Activated CD4-positive, alpha-beta T cell treated with anti-CD3 and anti-CD28 coated beads for 24 hours (primary cell): ENCODE results near the gene MIPOL1.
A peak's percentile ranks its signal among the peaks of the same experiment; 100 is the strongest.
"Not testable (repeated sequence)": the region's sequence is repeated elsewhere in the genome, so short reads cannot be mapped to it uniquely, and the experiment has no call there.

Experiments
- DNase-seq, 2 donors: peaks; one replicate each; pipeline ENCODE4 v3.0.0-alpha.2; 2020; ENCODE audit warnings: low read depth in 2 of 2

Gene MIPOL1, protein sequence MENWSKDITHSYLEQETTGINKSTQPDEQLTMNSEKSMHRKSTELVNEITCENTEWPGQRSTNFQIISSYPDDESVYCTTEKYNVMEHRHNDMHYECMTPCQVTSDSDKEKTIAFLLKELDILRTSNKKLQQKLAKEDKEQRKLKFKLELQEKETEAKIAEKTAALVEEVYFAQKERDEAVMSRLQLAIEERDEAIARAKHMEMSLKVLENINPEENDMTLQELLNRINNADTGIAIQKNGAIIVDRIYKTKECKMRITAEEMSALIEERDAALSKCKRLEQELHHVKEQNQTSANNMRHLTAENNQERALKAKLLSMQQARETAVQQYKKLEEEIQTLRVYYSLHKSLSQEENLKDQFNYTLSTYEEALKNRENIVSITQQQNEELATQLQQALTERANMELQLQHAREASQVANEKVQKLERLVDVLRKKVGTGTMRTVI

DNA sequence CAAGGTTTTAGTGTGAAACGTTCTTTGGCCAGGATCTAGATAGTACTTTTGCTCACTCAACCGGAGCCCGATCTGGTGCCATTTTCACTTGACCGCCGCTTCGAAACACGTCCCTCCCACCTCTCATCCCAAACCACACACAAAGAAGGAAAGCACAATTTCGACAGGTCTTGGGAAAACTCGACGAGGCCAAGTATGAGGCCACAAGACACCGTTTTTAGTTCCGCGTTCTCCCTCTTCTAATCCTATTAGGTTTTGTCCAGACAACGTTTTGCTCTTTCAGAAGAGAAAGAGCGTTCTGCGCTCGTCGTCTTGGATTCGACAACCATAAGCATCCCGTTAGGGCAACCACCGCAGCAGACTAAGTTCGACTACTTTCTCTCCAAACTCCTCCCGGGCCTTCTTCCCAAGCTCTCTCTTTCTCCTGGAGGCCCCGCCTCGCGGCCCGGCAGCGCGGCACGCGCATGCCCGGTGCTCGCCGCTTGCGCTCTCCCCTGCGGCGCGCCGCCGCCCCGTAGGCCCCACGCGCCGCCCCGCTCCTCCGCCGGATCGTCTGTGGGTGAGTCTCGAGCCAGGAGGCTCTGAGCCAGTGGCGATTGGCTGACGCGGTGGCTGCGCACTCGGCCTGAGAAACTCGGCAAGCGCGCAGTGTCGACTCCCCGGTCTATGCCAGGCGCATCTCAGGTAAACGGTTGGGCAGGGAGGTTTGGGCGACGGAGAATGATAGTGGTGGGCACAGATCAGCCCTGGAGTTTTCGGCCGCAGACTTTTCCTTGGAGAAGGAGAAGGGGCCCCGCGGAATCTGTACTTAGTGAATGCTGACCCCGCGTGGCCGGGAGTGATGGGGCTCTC is at the start of gene MIPOL1:
MIPOL1 (plus strand) TSS at position 517 of the 852 bp plus-strand sequence. CDS start 49,952 bp downstream, outside the sequence.
- DNase-seq, result peak in 1 of 2 donors; percentile 2

DNA sequence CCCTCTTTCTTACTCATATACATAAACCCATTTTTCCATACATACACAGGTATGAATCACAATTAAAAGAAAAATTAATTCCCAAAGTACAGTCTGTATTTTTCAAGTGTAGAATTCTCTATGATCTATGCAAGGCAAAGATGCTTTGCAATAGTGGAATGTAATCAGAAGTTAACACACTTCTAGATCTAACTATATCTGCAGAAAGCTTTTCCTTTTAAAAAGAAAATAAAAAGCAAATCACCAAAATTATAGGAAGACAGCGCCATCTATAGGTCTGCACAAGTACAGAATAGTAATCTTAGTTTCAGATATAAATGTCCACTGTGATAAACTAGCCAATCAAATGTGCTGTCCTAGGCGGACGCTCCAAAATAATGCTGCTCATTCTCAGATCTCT is 47.3 kb upstream of the MIPOL1 start:
- no peak for DNase-seq

DNA sequence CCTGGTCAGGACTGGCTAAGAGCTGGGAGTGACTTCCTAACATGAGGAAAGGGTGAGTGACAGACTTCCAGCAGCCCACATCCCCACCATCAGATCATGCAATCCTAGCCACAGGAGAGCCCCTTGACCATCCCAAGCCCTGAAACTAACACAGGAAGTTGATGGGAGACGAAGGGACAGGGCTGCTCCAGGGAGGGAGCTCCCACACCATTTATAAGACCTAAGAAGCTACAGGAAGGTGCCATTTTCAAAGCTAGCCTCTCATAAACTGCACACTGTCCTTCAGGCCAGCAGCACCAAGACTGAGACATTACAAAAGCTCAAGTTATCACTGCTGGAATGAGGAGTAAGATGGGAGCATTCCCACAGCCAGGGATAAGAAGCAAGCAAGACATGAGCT is 44.7 kb upstream of the MIPOL1 start:
- no peak for DNase-seq

DNA sequence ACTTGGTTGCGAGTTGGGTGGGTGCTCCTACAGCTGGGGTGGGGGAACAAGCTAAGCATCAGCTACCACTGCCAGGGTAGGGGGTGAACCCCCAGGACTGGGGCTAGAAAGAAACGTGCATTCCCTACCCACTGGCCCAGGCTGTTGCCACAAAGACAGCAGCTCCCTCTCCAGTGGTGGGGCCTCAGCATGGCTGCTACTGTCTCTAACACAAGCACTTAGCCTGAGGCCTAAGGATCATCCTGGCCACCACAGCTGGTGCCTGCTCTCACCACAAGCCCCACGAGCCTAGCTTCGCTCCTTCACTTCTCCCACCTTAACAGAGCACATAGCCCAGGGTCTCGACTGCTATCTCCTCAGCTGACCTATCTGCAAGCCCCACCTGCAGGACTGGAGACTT is 44.3 kb upstream of the MIPOL1 start:
- no peak for DNase-seq

DNA sequence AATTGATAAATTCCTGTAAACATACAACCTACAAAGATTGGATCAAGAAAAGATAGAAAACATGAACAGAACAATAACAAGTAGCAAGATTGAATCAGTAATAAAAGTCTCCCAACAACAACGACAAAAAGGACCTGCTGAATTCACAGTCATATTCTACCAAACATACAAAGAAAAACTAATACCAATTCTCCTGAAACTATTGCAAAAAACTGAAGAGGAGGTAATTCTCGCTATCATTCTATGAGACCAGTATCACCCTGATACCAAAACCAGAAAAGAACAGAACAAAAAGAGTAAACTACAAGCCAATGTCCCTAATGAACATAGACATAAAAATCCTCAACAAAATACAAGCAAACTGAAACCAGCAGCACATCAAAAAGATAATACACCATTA is 39.8 kb upstream of the MIPOL1 start:
- no peak for DNase-seq

DNA sequence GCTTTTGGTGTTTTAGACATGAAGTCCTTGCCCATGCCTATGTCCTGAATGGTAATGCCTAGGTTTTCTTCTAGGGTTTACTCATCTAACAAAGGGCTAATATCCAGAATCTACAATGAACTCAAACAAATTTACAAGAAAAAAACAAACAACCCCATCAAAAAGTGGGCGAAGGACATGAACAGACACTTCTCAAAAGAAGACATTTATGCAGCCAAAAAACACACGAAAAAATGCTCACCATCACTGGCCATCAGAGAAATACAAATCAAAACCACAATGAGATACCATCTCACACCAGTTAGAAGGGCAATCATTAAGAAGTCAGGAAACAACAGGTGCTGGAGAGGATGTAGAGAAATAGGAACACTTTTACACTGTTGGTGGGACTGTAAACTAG is 35.4 kb upstream of the MIPOL1 start:
- DNase-seq, result not testable (repeated sequence)

DNA sequence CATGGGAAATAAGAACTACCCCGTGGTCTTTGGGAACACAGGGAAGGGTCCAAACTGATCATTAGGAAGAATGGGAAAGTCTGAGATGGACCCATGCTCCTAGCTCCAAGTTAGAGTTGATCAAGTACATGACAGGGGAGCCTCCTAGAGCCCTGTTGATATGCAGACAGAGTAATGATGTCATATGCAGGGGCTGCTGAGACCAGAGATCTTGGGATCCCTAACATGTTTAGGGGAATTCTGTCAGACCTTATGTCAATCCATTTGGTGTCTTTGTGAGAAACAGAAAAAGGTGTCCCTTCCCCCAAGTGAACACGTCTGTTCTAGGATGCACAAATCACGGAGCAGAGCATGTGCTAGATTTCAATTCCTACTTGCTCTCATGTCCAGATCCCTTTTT is 31.9 kb upstream of the MIPOL1 start:
- DNase-seq, result no peak

DNA sequence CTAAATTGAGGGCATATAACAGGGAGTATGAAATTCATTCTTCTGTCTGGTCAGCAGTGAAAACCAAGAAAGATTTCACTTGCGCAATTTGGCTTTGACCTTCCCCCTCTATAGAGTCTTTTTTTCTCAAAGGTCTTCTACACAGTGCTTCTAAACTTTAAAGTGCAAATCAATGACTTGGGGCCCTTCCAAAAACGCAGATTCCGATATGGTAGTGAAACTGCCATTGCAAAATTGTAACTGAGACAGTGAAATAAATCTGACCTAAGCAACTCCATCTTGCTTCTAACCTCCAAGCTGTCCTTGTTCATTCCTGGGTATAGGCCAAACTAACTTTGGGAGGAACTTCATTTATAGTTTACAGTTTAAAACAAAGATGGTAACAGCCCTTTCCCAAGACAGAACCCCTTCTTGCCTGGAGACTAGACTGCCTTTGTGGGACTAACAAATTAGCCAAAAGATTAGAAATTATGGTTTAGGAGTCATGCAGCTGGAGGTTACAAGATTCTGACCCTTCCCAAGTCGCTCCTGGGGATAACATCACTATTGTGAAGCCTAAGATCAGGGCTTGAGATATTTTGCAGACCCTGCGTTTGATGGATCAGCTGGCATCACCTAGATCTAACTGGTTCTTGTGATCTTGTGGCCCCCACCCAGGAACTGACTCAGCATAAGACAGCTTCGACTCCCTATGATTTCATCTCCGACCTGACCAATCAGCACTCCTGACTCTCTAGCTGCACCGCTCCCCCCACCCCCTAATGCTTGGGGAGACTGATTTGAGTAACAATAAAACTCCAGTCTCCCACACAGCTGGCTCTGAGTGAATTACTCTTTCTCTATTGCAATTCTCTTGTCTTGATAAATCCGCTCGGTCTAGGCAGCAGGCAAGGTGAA is 30.3 kb upstream of the MIPOL1 start:
- DNase-seq, result no peak

DNA sequence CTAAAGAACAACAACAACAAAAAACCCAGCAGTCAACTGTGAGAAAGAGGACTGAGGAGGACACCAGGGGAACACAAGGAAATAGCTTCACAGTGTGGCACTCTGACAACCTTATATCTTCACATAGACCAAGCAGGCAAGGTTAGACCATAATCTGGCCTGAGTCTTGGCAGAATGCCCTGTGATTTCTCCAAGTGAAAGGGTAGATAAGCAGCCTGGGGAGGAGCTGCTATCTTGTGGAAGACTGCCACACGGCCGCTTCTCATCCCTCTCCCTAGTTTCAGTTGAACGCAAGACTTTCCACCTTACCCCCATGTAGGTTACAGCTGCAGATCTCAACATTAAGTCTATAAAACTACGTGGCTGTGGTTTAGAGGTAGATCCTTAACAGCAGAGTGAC is 29.0 kb upstream of the MIPOL1 start:
- DNase-seq, result no peak

DNA sequence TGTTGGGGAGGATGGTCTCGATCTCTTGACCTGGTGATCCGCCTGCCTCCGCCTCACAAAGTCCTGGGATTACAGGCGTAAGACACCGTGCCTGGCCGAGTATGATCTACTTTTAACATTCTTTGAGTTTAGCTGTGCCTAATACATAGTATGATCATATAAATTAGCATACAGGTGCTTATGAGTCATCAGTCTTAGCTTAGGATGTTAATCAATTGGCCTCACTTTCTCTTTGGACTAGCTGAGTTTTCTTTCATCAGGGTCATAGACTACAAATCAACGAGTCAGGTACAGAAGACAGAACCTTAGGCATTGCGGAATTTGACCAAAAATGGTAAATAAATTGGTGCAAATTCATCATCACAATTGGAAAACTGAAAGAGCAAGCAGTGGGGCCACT is 27.5 kb upstream of the MIPOL1 start:
- no peak for DNase-seq

DNA sequence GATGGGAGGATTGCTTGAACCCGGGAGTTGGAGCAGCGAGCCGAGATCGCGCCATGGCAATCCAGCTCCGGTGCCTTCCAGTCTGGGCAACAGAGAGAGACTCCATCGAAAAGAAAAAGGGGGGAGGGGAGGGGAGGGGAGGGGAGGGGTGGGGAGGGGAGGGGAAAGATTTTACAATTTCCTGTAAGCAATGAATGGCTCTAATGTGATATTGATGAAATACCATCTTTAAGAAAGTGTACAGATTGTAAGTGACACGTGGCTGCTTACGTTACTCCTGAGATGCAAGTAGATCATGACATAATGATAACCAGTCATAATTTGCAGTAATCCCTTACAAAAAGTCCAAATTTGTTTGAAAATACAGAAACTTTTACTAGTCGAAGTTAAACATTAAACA is 26.7 kb upstream of the MIPOL1 start:
- no peak for DNase-seq

DNA sequence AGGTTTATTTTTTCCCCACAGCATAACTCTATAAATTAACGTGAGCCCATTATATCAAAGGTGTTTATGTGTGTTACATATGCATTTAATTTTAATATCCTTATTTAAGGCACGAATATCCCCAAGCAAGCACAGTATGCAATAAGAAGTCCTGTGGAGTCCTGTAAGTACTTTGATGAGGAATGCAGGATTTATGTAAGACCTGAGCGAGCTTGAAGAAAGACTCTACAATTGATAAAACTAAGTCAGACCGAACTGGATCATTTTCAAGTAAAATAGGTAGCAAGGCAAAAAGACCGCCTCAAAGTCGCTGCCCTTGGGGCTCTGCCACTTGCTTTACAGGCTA is 26.1 kb upstream of the MIPOL1 start:
- DNase-seq, result no peak

DNA sequence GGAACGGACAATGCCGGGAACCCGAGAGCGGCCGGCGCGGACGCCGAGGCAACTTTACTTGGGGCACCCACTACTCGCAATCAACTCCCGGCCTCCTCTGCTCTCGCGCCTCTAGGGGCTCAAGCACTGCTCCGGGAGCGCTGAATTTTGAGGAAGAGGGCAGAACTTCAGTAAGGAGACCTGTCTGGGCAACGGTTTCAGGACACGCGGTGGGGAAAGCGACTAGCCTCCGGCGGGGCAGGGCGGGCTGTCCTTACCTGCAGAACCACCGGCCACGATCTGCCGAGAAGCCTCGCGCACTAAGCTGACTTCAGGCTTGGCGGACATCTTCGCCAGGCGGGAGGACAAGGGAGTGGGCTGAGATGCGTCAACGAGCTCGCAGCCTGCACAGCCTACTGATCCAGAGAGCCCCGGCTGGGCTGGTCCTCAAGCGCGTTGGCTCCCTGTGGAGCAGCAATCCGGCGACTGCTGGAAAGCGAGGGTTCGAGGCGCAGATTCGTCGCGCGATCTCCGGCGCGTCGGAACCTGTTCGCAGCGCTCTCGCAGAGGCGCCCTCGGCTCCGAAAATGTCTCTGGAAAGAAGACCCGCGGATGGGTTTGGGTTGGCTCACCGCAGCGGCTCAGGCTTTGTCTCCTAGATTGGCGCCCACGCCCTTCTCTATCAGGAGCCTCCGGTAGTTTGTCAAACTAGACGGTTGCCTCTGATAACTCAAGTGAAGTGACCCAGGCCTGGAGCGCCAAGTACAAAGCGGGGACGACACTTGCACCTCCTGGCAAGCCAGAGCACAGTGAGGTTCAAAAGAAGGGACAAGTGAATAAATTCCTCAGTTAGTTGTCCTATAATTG is 25.5 kb upstream of the MIPOL1 start, which contains the start of gene SLC25A21:
SLC25A21 (minus strand) TSS at position 583 of the 846 bp plus-strand sequence.
- DNase-seq, result peak in 1 of 2 donors; percentile 1

DNA sequence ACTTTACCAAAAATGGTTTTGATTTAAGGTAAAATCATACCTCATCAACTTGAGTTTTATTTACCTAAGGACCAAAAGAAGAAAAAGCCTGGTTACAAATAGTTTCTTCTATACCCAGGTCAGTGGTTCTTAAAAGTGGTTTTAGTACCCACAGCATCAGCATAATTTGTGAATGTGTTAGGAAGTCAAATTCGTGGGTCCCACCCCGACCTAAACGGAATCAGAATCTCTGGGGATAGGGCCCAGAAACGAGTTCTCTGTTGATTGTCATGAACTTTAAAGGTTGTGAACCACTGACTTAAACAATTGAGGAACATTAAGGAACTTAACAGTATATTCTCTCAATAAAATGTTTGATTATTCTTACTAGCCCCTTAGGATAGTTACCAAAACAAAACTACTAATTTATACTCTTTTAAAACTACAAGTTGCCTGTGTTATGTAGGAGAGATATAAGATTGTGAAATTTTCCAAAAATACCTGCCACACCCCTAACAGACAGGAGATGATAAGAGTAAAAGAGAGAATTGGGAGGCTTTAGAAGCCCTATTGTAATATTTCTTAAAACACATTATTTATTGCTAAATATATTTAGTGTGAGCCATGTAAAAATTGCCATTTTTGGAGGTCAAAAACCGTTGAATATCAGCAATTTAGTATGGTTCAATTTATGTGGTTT is 24.7 kb upstream of the MIPOL1 start:
- DNase-seq, result no peak

DNA sequence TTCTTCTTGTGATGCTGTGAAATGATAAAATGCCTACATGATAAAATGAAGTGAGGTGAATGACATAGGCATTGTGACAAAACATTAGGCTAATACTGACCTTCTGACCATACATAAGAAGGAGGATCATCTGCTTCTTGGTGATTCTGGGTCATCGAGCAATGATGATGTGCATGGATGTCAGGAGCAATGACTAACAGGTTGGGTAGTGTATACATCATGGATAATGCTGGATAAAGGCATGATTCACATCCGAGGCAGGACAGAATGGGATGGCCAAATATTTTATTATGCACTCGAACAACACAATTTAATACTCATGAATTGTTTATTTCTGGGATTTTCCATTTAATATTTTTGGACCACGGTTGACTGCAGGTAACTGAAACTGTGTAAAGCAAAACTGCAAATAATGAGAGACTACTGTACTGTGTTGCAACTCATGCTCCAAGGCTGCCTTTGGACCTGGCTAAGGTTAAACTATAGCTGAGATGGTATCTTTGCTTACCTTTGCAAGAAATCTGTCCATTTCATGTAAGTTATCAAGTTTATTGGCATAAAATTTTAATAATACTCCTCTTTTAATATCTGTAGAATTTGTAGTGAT is 17.7 kb upstream of the MIPOL1 start:
- DNase-seq, result no peak

DNA sequence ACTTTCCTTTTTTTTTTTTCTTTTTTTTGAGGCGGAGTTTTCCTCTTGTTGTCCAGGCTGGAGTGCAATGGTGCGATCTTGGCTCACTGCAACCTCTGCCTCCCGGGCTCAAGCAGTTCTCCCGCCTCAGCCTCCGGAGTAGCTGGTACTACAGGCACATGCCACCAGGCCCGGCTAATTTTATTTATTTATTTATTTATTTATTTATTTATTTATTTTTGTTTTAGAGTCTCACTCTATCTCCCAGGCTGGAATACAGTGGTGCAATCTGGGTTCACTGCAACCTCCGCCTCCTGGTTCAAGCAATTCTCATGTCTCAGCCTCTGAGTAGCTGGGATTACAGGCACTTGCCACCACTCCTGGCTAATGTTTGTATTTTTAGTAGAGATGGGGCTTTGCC is 16.9 kb upstream of the MIPOL1 start:
- DNase-seq, result not testable (repeated sequence)

DNA sequence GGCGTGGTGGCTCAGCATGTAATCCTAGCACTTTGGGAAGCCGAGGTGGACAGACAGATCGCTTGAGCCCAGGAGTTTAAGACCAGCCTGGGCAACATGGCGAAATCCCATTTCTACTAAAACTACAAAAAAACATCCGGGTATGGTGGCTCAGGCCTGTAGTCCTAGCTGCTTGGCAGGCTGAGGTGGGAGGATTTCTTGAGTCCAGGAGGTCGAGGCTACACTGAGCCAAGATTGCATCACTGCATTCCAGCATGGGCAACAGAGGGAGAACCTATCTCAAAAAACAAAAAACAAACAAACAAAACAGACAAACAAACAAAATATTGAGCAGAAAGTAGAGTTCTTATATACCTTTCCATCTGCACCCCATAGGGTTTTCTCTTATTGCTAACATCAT is 16.3 kb upstream of the MIPOL1 start:
- DNase-seq, result no peak

DNA sequence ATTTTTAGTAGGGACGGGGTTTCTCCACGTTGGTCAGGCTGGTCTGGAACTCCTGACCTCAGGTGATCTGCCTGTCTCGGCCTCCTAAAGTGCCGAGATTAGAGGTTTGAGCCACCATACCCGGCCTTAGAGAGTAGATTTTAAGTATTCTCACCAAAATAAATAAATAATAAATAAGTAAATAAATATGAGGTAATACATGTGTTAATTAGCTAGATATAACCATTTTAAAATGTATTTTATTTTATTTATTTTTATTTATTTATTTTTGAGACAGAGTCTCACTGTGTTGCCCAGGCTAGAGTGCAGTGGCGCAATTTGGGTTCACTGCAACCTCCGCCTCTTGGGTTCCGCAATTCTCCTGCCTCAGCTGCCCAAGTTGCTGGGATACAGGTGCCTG is 13.2 kb upstream of the MIPOL1 start:
- DNase-seq, result not testable (repeated sequence)

DNA sequence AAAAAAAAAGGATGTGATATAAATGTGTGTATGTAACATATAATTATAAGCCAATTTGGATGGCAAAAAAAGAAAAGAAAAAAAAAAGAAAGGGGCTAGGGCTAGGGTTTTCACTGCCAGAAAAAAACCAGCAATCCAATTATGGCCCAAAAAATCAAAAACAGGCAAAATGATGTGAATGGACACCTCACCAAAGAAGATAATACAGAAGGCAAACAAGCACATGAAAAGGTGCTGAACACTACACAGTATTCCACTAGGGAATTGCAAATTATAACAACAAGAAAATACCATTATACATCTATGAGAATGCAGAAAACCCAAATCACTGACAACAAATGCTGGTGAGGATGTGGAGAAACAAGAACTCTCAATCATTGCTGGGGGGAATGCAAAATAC is 12.1 kb upstream of the MIPOL1 start:
- DNase-seq, result no peak

DNA sequence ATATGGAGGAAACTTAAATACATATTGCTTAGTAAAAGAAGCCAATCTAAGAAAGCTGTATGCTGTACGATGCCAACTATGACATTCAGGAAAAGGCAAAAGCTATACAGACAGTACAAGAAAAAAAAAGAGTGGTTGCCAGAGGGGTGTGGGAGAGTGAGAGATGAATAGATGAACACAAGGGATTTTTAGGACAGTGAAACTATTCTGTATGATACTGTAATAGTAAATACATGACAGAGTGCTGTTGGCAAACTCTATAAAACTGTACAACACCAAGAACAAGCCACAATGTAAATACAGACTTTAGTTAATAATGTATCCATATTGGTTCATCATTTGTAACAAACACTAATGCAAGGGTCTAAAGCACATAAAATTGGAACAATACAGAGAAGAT is 10.9 kb upstream of the MIPOL1 start:
- DNase-seq, result no peak
